SU-DHL-6 (cell line): ENCODE data around the gene GJA4.

Source experiments
- H2AFZ ChIP-seq: fragments of 200-600 bp; sonication (generic); 2 replicates; pipeline ENCODE4 v1.6.1; 2014; ENCODE audit warnings: low read depth, mild to moderate bottlenecking, moderate library complexity, mixed read lengths, antibody characterized with exemption, low read length; ENCODE audit not compliant: severe bottlenecking
- H3F3A ChIP-seq: fragments of 200-600 bp; shearing (Covaris generic); 2 replicates; pipeline ENCODE4 v1.6.0; 2016; ENCODE audit warnings: antibody characterized with exemption, mild to moderate bottlenecking; ENCODE audit not compliant: insufficient read depth
- H3K27ac ChIP-seq: fragments of 200-600 bp; sonication (generic); 2 replicates; pipeline ENCODE4 v1.5.1; 2016; ENCODE audit warnings: low read depth, mild to moderate bottlenecking, low read length, moderate library complexity, mixed read lengths
- H3K27me3 ChIP-seq: fragments of 200-600 bp; sonication (generic), shearing (Covaris generic); 2 replicates; pipeline ENCODE4 v1.6.0; 2014; ENCODE audit warnings: mild to moderate bottlenecking, low read length
- H3K36me3 ChIP-seq: fragments of 200-600 bp; sonication (generic); 2 replicates; pipeline ENCODE4 v1.6.1; 2014; ENCODE audit warnings: mild to moderate bottlenecking, low read length, mixed read lengths
- H3K4me2 ChIP-seq: fragments of 300-600, 200-600 bp; shearing (Covaris generic), sonication (generic); 2 replicates; pipeline ENCODE4 v1.6.0; 2014; ENCODE audit warnings: low read length, low read depth, mild to moderate bottlenecking; ENCODE audit not compliant: poor library complexity, severe bottlenecking
- H3K4me3 ChIP-seq: fragments of 200-600 bp; sonication (generic); 2 replicates; pipeline ENCODE4 v1.5.1; 2014; ENCODE audit warnings: antibody characterized with exemption, low read length, mild to moderate bottlenecking, mixed read lengths; ENCODE audit not compliant: insufficient read depth, poor library complexity, severe bottlenecking
- H3K79me2 ChIP-seq: fragments of 200-600 bp; sonication (generic); 2 replicates; pipeline ENCODE4 v1.6.1; 2014; ENCODE audit warnings: mild to moderate bottlenecking, low read length, moderate library complexity; ENCODE audit not compliant: insufficient read depth
- H3K9ac ChIP-seq: fragments of 200-600 bp; sonication (generic); 2 replicates; pipeline ENCODE4 v1.7.0; 2014; ENCODE audit warnings: mild to moderate bottlenecking, low read length
- H3K9me2 ChIP-seq: fragments of 200-600 bp; sonication (generic); replicated peaks from 2 replicates; pipeline ENCODE4 v1.6.1; 2014; ENCODE audit warnings: low read length; ENCODE audit not compliant: insufficient read depth
- H3K9me3 ChIP-seq: fragments of 200-600 bp; sonication (generic); 2 replicates; pipeline ENCODE4 v1.6.1; 2014; ENCODE audit warnings: low read length, mixed read lengths; ENCODE audit not compliant: insufficient read depth
- H4K20me1 ChIP-seq: fragments of 200-600 bp; sonication (generic); 2 replicates; pipeline ENCODE4 v1.6.1; 2014; ENCODE audit warnings: low read depth, mild to moderate bottlenecking, antibody characterized with exemption, low read length, moderate library complexity, mixed read lengths
- EZH2phosphoT487 ChIP-seq: fragments of 200-600 bp; sonication (generic), shearing (Covaris generic); conservative IDR thresholded peaks from 2 replicates; pipeline ENCODE4 v1.6.1; 2018; ENCODE audit warnings: mild to moderate bottlenecking, antibody characterized with exemption, low read length, moderate library complexity, mixed read lengths
- TF ChIP-seq, protein P1 (sequence below): fragments of 200-600 bp; sonication (generic); IDR thresholded peaks from one replicate; pipeline ENCODE4 v1.5.1; 2017; ENCODE audit warnings: antibody characterized with exemption, mild to moderate bottlenecking, low read length, moderate library complexity; ENCODE audit not compliant: insufficient read depth, poor library complexity, severe bottlenecking

The GJA4 gene

DNA sequence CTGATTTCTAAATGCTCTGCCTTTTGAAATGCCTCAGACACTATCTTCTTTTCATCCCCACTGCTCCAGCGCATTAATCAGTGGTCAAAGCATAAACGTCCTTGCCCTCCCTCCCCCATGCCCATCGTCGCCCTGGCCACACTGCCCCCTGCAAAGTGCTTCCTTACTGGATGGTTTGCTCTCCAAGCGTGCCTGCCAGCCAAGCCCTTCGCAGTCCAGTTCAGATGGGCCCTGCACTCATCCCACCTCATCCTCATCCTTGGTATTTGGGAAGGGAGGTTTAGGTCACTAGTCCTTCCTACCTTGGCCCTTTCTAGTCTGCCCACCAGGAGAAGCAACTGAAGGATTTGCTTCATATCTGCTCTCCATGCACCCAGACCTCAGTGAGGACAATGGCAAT, 3.1 kb downstream of the GJA4 start:
- H3K4me2 ChIP-seq, result no peak overlapping the region
- no peaks in the 10 kb centered on the region for H4K20me1 ChIP-seq
- no peaks in the 10 kb centered on the region for H3K9me3 ChIP-seq
- H2AFZ ChIP-seq, result no peak overlapping the region
- no peaks in the 10 kb centered on the region for H3K36me3 ChIP-seq
- no peaks in the 10 kb centered on the region for H3F3A ChIP-seq
- H3K27ac ChIP-seq, result no peak overlapping the region
- no peaks in the 10 kb centered on the region for H3K9me2 ChIP-seq
- no peak overlapping the region for H3K4me3 ChIP-seq
- no peaks in the 10 kb centered on the region for H3K27me3 ChIP-seq
- no peak overlapping the region for H3K9ac ChIP-seq
- TF ChIP-seq, protein P1, sequence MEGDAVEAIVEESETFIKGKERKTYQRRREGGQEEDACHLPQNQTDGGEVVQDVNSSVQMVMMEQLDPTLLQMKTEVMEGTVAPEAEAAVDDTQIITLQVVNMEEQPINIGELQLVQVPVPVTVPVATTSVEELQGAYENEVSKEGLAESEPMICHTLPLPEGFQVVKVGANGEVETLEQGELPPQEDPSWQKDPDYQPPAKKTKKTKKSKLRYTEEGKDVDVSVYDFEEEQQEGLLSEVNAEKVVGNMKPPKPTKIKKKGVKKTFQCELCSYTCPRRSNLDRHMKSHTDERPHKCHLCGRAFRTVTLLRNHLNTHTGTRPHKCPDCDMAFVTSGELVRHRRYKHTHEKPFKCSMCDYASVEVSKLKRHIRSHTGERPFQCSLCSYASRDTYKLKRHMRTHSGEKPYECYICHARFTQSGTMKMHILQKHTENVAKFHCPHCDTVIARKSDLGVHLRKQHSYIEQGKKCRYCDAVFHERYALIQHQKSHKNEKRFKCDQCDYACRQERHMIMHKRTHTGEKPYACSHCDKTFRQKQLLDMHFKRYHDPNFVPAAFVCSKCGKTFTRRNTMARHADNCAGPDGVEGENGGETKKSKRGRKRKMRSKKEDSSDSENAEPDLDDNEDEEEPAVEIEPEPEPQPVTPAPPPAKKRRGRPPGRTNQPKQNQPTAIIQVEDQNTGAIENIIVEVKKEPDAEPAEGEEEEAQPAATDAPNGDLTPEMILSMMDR, result no peak
- TF ChIP-seq EZH2phosphoT487, result no peak
- H3K79me2 ChIP-seq, result no peaks in the 10 kb centered on the region

DNA sequence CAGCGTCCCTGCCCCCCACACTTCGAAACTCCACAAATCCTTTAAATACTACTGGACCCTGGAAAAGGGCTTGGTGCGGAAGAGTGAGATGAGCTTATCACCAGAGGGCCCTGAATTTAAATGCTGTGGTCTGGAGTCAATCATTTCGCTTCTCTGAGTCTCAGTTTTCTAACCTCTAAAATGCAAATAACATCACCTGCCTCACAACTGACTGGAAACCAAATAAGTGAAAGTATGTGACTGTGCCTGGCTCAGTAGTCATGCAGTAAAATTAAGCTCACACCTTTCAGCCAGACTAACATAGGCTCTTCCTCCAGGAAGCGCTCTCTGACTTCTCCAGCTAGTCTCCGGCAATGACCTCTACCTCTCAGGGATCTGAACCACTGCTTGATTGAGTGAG, 4.2 kb downstream of the GJA4 start:
- H3K27me3 ChIP-seq, result no peaks in the 10 kb centered on the region
- H3K79me2 ChIP-seq, result no peaks in the 10 kb centered on the region
- no peaks in the 10 kb centered on the region for H3K9me2 ChIP-seq
- no peak overlapping the region for H2AFZ ChIP-seq
- H3K27ac ChIP-seq, result no peak overlapping the region
- H3K36me3 ChIP-seq, result no peaks in the 10 kb centered on the region
- no peak overlapping the region for H3K9ac ChIP-seq
- no peak overlapping the region for H3K4me2 ChIP-seq
- H4K20me1 ChIP-seq, result no peaks in the 10 kb centered on the region
- no peak overlapping the region for H3K4me3 ChIP-seq
- TF ChIP-seq EZH2phosphoT487, result no peak
- TF ChIP-seq, protein P1, result no peak
- H3K9me3 ChIP-seq, result no peaks in the 10 kb centered on the region
- no peaks in the 10 kb centered on the region for H3F3A ChIP-seq

DNA sequence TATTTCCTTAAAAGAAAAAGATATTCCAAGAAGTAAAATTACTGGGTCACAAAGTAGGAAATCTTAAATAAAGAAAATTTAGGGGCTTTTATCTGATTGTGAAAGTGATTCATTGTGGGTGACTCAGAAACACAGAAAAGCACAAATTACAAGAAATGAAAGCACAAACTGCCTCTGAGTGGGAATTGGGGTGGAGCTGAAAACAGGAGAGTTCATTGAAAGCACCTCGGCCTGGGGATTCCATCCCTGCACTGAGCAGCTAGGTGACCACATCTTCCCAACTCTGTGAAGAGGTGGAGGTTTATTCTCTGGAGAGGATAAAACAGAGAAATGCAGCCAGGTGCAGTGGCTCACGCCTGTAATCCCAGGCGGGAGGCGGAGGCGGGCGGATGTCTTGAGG, 7.4 kb downstream of the GJA4 start:
- no peaks in the 10 kb centered on the region for H3K27me3 ChIP-seq

More for the DNA sequence above, 7.4 kb downstream of the GJA4 start:
- Histone ChIP-seq H3K36me3 (no peaks in the 10 kb centered on the region), H3K9ac (no peak overlapping the region), H3K9me2 (no peaks in the 10 kb centered on the region), H3K9me3 (no peaks in the 10 kb centered on the region), H3K4me2 (no peak overlapping the region), H3F3A (no peaks in the 10 kb centered on the region), H3K4me3 (no peak overlapping the region), H3K79me2 (no peaks in the 10 kb centered on the region), H2AFZ (no peak overlapping the region), H3K27ac (no peak overlapping the region), H4K20me1 (no peaks in the 10 kb centered on the region)
- TF ChIP-seq EZH2phosphoT487, result no peak
- TF ChIP-seq, protein P1, result no peak
